ENCODE results near the gene ACY1. TPM values are rescaled to one million over a fixed set of nuclear protein-coding genes. Genes with fewer than 3 reads are reported as not detected.

ACY1 gene
- total and polyA plus RNA-seq, 10 of the 15 experiments (the other 5 are each of a cell fraction or from before 2014, with no cell fraction given) = 18.5 to 42.2 (median 27.8) TPM

- Histone ChIP-seq H4K20me1 (ENCODE audit: control insufficient read depth, insufficient read depth) (no peaks in the 10 kb centered on the region), H2AFZ (ENCODE audit: control insufficient read depth, low read depth, low read length) (no peak overlapping the region; the same call in 1 of the 2 replicates), H3K27me3 (replicated peaks in 1 of 2; ENCODE audit: control insufficient read depth in 2 of 2, insufficient read depth in 2 of 2, low read length in 1 of 2) (no peaks in the 10 kb centered on the region; a peak in 2 of 4 replicates), H3K9me3 (replicated peaks; ENCODE audit: control insufficient read depth, insufficient read depth, low read length) (no peaks in the 10 kb centered on the region), H3K27ac (ENCODE audit: control insufficient read depth, insufficient read depth) (no peak overlapping the region), H3K9ac (ENCODE audit: control insufficient read depth, insufficient read depth, low read length) (no peak overlapping the region), H3K4me1 (ENCODE audit: control insufficient read depth, insufficient read depth, low read length) (peaks cover 6% of the 10 kb centered on the region; the same call in 1 of the 2 replicates), H3K36me3 (ENCODE audit: control insufficient read depth in 2 of 2, insufficient read depth in 2 of 2, low read length in 1 of 2) (no peaks in the 10 kb centered on the region), H3K4me2 (ENCODE audit: control insufficient read depth, insufficient read depth) (peak overlapping the region; percentile 85), H3K79me2 (ENCODE audit: control insufficient read depth, insufficient read depth, low read length) (no peaks in the 10 kb centered on the region), H3K4me3 (peak overlapping the region; percentile 61; the same call in 1 of the 2 replicates)
- CTCF ChIA-PET = no interaction called here
- ATAC-seq (no peak), DNase-seq (ENCODE audit: low read depth, low spot score) (no peak), FAIRE-seq (no peak)
- WGBS (ENCODE audit: insufficient coverage, insufficient replicate concordance, low lambda C conversion rate, missing lambda C conversion rate) = 89% methylated on average over 5 of the region's 5 CpGs
- TF ChIP-seq ZNF384 (IDR thresholded peaks at IDR 0.05; ENCODE audit: borderline replicate concordance, low read depth, low read length) (no peak), SMC3 (IDR thresholded peaks at IDR 0.05; ENCODE audit: borderline replicate concordance, low read length) (no peak), HDGF (IDR thresholded peaks at IDR 0.05) (no peak), CTCF (IDR thresholded peaks at IDR 0.05 in 2 of 3, conservative IDR thresholded peaks at IDR 0.05 in 1 of 3; ENCODE audit: control insufficient read depth in 2 of 3, extremely low read depth in 1 of 3, insufficient read depth in 1 of 3, low read depth in 3 of 3, low read length in 3 of 3) (no peak), STAT1 (conservative IDR thresholded peaks at IDR 0.05) (no peak), SMAD1 (IDR thresholded peaks at IDR 0.05; ENCODE audit: low read depth, partially characterized antibody) (no peak), SMARCA5 (IDR thresholded peaks at IDR 0.05) (no peak), RB1 (IDR thresholded peaks at IDR 0.05; ENCODE audit: borderline replicate concordance) (no peak), CEBPB (IDR thresholded peaks at IDR 0.05; ENCODE audit: borderline replicate concordance in 1 of 2, low read depth in 2 of 2, low read length in 2 of 2) (no peak), SKIL (IDR thresholded peaks at IDR 0.05; ENCODE audit: low read depth, poor library complexity, severe bottlenecking) (no peak)
- intact Hi-C loops (cut with micrococcal nuclease; ENCODE audit: unreplicated experiment) = no loop called here
- in situ Hi-C loops (cut with MboI) = no loop called here
- POLR2A ChIA-PET = no interaction called here
- no TSS peak for BruUV-seq (replicated peaks)
- SMC1A ChIA-PET (ENCODE audit: uncharacterized antibody, unreplicated experiment) = no interaction called here
- RAD21 ChIA-PET (ENCODE audit: unreplicated experiment) = no interaction called here
These were observed 16.8 kb upstream of the ACY1 start for GRCh38 chr3:51966486-51966885.

Measured in GM12878 (cell line).